Ectodermal cell (in vitro differentiated cells): Measurements from ENCODE around the gene SERINC5.

Source experiments
- H3K27ac ChIP-seq: 2 replicates; pipeline ENCODE4 v1.7.0; 2013; ENCODE audit warnings: mild to moderate bottlenecking, low read depth, low read length; ENCODE audit not compliant: insufficient read depth, poor library complexity, severe bottlenecking
- H3K27me3 ChIP-seq: 2 replicates; pipeline ENCODE4 v1.7.0; 2013; ENCODE audit warnings: mild to moderate bottlenecking, low read length; ENCODE audit not compliant: insufficient read depth, control insufficient read depth, poor library complexity, severe bottlenecking
- H3K36me3 ChIP-seq: one replicate; pipeline ENCODE4 v1.7.0; 2013; ENCODE audit warnings: low read length; ENCODE audit not compliant: control insufficient read depth, insufficient read depth
- H3K4me1 ChIP-seq: one replicate; pipeline ENCODE4 v1.7.0; 2013; ENCODE audit warnings: low read length; ENCODE audit not compliant: control insufficient read depth, insufficient read depth
- H3K4me3 ChIP-seq: 2 replicates; pipeline ENCODE4 v1.7.0; 2013; ENCODE audit warnings: low read depth, low read length, control low read depth; ENCODE audit not compliant: insufficient read depth
- H3K9me3 ChIP-seq: 2 replicates; pipeline ENCODE4 v1.7.0; 2013; ENCODE audit warnings: mild to moderate bottlenecking, low read length, moderate library complexity; ENCODE audit not compliant: control insufficient read depth
- WGBS, 2 experiments: methylation state at CpG; one replicate each; pipeline ENCODE4 v1.1.7; 2013; ENCODE audit warnings: missing lambda C conversion rate in 2 of 2; 5-methylcytosine and 5-hydroxymethylcytosine counted together

SERINC5 gene

GRCh38 chr5:80243567-80243966 is 12.3 kb downstream of the SERINC5 start:
- 100% methylated on average over 1 of the region's 1 CpG for WGBS, 2 experiments
- Histone ChIP-seq H3K36me3 (peaks cover 15% of the 10 kb centered on the region), H3K27ac (no peak overlapping the region), H3K9me3 (peaks cover 6% of the 10 kb centered on the region), H3K27me3 (no peaks in the 10 kb centered on the region), H3K4me3 (no peak overlapping the region), H3K4me1 (peaks cover 34% of the 10 kb centered on the region)

- Histone ChIP-seq H3K27ac (no peak overlapping the region), H3K4me1 (peaks cover 28% of the 10 kb centered on the region), H3K4me3 (no peak overlapping the region), H3K36me3 (peaks cover 15% of the 10 kb centered on the region), H3K9me3 (peaks cover 6% of the 10 kb centered on the region), H3K27me3 (no peaks in the 10 kb centered on the region)
- WGBS, 2 experiments, result 92 to 96% methylated on average over 3 of the region's 3 CpGs
Measured at GRCh38 chr5:80242849-80243248, 13.0 kb downstream of the SERINC5 start.

GRCh38 chr5:80240368-80240986 is 15.4 kb downstream of the SERINC5 start:
- WGBS, 2 experiments, result 92 to 93% methylated on average over 7 to 8 of the region's 8 CpGs
- Histone ChIP-seq H3K27me3 (no peaks in the 10 kb centered on the region), H3K4me3 (no peak overlapping the region), H3K4me1 (peaks cover 8% of the 10 kb centered on the region), H3K36me3 (peaks cover 15% of the 10 kb centered on the region), H3K27ac (no peak overlapping the region), H3K9me3 (peaks cover 6% of the 10 kb centered on the region)

- 93 to 96% methylated on average over 4 of the region's 4 CpGs for WGBS, 2 experiments
- Histone ChIP-seq H3K4me1 (peaks cover 2% of the 10 kb centered on the region), H3K9me3 (peaks cover 6% of the 10 kb centered on the region), H3K36me3 (peaks cover 15% of the 10 kb centered on the region), H3K27ac (no peak overlapping the region), H3K27me3 (no peaks in the 10 kb centered on the region), H3K4me3 (no peak overlapping the region)
Measured at GRCh38 chr5:80239680-80240367, 16.0 kb downstream of the SERINC5 start.

- peaks cover 15% of the 10 kb centered on the region for H3K36me3 ChIP-seq
- 86 to 92% methylated on average over 8 of the region's 8 CpGs for WGBS, 2 experiments
- H3K4me1 ChIP-seq, result no peaks in the 10 kb centered on the region
- no peak overlapping the region for H3K27ac ChIP-seq
- H3K4me3 ChIP-seq, result no peak overlapping the region
- H3K27me3 ChIP-seq, result no peaks in the 10 kb centered on the region
- H3K9me3 ChIP-seq, result peaks cover 6% of the 10 kb centered on the region
Measured at GRCh38 chr5:80238778-80239679, 16.8 kb downstream of the SERINC5 start.

- WGBS, 2 experiments, result 94 to 96% methylated on average over 6 to 7 of the region's 7 CpGs
- Histone ChIP-seq H3K4me1 (no peaks in the 10 kb centered on the region), H3K27me3 (no peaks in the 10 kb centered on the region), H3K27ac (no peak overlapping the region), H3K36me3 (peaks cover 14% of the 10 kb centered on the region), H3K9me3 (peaks cover 6% of the 10 kb centered on the region), H3K4me3 (no peak overlapping the region)
Measured at GRCh38 chr5:80238097-80238496, 17.8 kb downstream of the SERINC5 start.

GRCh38 chr5:80237243-80237642 is 18.6 kb downstream of the SERINC5 start:
- Histone ChIP-seq H3K27me3 (no peaks in the 10 kb centered on the region), H3K36me3 (peaks cover 8% of the 10 kb centered on the region)
- 90 to 93% methylated on average over 5 of the region's 5 CpGs for WGBS, 2 experiments

GRCh38 chr5:80234116-80234948 is 21.5 kb downstream of the SERINC5 start:
- Histone ChIP-seq H3K36me3 (no peaks in the 10 kb centered on the region), H3K4me3 (no peak overlapping the region), H3K27me3 (no peaks in the 10 kb centered on the region), H3K27ac (no peak overlapping the region), H3K4me1 (no peaks in the 10 kb centered on the region), H3K9me3 (no peaks in the 10 kb centered on the region)
- WGBS, 2 experiments, result 90 to 92% methylated on average over 2 to 5 of the region's 5 CpGs

More at GRCh38 chr5:80237243-80237642, 18.6 kb downstream of the SERINC5 start:
- no peaks in the 10 kb centered on the region for H3K4me1 ChIP-seq
- no peak overlapping the region for H3K27ac ChIP-seq
- no peaks in the 10 kb centered on the region for H3K9me3 ChIP-seq
- H3K4me3 ChIP-seq, result no peak overlapping the region

- Histone ChIP-seq H3K36me3 (no peaks in the 10 kb centered on the region), H3K27ac (no peak overlapping the region), H3K4me1 (no peaks in the 10 kb centered on the region), H3K9me3 (no peaks in the 10 kb centered on the region), H3K4me3 (no peak overlapping the region), H3K27me3 (no peaks in the 10 kb centered on the region)
- WGBS, 2 experiments, result 91 to 96% methylated on average over 1 of the region's 1 CpG
Measured at GRCh38 chr5:80231693-80232092, 24.2 kb downstream of the SERINC5 start.
